Airway epithelial cell (primary cell): ENCODE measurements around the gene UBE2L6. TPM values are rescaled to one million over a fixed set of nuclear protein-coding genes. Genes with fewer than 3 reads are reported as not detected.

Experiments
- total RNA-seq: library from RNA; depleted of rRNA; stranded (reverse); fragments of >200 nt; gene quantifications from 2 replicates; pipeline ENCODE4 v1.2.3, GENCODE V29; 2015

The UBE2L6 gene
- 4.6 and 4.9 TPM in 2 replicates for total RNA-seq

DNA sequence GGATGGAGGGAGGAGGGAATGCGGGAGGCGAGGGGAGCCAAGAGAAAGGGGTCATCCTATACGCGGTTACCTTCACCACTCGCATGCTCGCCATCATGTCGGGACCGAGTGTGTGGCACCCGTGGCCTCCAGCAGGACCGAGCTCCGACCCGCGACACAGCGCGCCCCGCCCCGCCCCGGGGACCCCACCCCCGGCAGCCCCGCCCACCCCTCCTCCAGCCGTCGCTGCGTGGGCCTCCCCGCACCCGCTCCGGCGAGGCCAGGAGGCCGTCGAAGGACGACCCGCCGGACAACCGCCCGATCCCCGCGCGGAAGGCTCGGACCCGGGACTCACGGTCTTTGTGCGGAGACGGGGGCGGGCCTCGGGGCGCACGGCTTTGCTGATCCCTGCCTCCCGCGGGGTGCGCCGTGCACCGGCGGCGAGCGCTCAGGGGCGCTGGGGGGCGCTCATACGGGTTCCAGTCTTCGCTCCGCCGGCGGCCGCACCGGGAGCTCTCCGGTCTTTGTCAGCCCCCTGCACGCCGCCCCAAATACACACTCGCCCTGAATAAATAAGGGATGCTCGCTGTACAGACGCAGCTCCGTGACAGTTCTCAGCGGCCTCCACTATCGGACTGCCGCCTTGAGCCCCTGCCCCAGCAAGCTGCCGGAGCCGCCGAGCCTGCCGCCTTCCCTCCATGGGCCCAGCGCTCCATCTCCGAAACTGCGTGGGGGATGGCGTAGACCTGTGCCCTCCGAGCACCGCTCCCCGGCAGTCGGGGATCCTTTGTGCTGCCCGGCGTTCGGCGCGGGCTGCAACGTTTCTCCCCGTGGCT is at the start of gene UBE2L6:
TSS of gene UBE2L6 (minus strand) at position 158 of the 815 bp plus-strand sequence. CDS start at position 97, 61 bp downstream.

DNA sequence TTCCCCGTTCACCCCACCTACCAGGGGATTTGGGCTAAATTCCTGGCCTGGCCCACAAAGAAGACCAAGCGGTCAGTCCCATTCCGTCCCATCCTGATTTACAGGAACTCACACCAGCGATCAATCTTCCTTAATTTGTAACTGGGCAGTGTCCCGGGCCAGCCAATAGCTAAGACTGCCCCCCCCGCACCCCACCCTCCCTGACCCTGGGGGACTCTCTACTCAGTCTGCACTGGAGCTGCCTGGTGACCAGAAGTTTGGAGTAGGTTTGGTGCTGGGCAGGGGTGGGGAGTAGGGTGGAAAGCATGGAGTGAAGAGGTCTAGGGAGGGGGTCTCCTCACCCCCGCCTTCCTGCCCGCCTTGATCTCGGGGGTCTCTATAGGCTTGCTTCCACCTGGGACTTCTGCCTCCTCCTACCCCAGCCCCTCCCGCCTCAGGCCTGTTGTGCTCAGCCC is 30.0 kb upstream of the UBE2L6 start, which contains the start of gene SERPING1:
TSS of gene SERPING1 (plus strand) at position 225 of the 455 bp plus-strand sequence. CDS start 586 bp downstream, outside the sequence.

DNA sequence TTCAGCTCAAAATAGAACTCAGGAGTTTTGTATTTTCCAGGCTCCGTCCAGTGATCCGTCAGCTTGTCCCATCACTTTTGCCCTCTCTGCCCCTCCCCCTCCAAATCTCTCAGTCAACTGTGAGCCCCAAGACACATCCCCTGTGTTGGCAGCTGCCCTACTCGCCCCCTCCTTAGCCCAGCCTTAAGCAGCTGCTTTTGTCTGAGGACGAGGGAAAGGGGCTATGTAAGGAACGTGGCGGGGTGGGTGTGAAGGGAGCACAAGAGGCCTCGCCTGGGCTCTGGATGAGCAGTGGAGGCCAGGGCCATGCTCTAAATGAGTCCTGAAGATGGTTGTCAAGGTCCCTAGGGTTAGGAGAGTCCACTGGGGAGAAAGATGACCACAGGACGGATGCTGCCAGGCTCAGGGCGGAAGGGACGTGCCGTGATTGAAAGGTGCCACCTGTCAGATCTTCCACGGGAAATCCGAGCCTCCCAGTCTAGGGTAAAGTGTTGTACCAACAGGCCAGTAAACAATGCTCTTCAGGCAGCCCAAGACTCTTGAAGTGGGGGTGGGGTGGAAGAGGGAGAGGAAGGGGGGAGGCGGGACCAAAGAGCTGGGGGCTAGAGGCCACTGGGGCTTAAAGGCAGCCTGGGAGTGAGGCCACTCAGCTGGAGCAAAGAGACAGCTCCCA is 30.4 kb downstream of the UBE2L6 start, which contains the start of gene SMTNL1:
TSS of gene SMTNL1 (plus strand) at position 649 of the 673 bp plus-strand sequence. CDS start 5,048 bp downstream, outside the sequence.

DNA sequence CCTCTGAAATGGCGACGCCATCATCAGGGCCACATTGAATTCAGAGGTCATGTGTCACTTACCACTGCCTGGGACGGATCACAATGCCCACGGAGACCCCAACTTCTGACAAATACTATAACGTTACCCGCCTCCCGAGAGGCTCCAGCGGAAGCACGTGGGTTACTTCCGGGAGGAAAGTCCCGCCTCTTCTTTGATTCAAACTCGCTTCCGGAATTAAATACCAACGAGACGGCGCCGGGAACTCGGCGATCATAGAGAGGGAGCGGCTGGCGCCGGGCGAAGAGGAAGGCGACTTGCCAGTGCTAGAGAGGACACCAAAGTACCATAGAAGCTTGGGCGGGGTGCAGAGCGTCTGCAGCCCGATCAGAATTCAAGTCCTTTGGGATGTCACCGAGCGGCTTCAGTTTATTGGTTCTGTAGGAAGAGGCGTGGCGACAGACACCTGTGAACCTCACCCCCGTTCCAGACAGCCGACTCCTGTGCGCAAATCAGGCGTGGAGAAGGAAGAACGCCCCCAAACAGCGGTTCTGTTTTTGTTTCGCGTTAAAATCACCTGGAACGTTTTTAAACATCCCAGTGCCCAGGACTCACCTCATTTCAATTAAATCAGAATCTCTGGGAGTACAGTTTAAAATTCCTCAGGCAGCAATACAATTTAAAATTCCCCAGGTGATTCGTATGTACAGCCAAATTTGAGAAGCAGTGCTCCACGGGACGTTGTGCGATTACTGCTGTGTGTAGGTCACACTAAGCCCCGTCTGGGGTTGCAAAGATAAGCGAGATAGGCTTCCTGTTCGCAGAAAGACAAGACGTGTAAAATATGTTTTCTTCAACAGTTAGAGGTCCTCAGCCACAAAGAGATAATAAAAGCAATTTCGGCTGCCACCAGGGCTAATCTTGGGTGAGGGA is 36.6 kb downstream of the UBE2L6 start, which contains the start of gene TIMM10:
TSS of gene TIMM10 (minus strand) at position 159 of the 912 bp plus-strand sequence. CDS start 565 bp downstream, outside the sequence.

DNA sequence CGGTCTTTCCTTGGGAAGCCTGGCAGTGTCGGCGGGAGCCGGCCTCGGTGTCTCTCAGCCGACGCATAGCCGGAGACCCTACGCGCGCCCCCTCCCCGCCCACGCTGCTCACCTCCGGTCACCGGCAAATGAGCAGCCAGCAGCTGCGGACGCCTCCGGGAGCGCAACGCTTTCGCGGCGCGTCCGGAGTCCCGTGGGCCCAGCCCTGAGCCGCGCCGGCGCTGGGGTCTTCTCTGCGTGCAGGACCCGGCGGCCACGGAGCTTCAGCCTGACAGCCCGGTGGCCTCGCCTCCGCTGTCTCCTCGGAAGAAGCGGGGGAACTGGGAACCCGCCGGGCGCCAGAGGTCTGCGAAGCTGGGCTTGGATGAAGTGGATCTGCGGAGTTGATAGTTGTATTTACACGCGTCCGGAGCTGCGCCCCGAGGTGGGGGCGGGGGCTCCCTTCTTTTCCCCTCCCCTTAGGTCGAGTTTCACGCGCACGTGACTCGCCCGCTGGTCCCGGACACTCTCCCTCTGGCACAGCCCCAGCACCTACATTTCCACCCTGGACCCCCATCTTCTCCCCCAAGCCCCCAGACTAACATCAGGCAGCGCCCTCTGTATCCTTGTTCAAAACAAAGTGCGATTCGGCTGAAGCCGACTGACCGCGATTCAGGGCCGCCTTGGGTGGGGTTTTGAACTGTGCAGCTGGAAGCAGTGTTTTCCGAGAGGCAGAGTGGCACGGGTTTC is 52.0 kb downstream of the UBE2L6 start, which contains the start of gene SLC43A1:
TSS of gene SLC43A1 (minus strand) at position 371 of the 729 bp plus-strand sequence. CDS start 1,591 bp downstream, outside the sequence.

Other genes starting within 250 kb of the UBE2L6 start
- gene TNKS1BP1, start 242.7 kb downstream of the UBE2L6 start, total RNA-seq = 213 and 231 TPM in 2 replicates
- gene SSRP1, start 231.8 kb downstream of the UBE2L6 start, total RNA-seq = 123 and 148 TPM in 2 replicates
- not detected in 2 replicates for gene P2RX3, start 229.3 kb downstream of the UBE2L6 start, total RNA-seq
- gene PRG3, start 186.5 kb downstream of the UBE2L6 start, total RNA-seq = not detected in 2 replicates
- not detected in 2 replicates for gene PRG2, start 177.0 kb downstream of the UBE2L6 start, total RNA-seq
- 36.7 and 39.1 TPM in 2 replicates for gene SLC43A3, start 140.6 kb downstream of the UBE2L6 start, total RNA-seq
- 0.14 TPM in 1 of 2 replicates, not detected in the other for gene RTN4RL2, start 107.1 kb downstream of the UBE2L6 start, total RNA-seq
- gene SLC43A1, start 52.0 kb downstream of the UBE2L6 start, total RNA-seq = 0.79 and 2.1 TPM in 2 replicates
- 66.0 and 89.9 TPM in 2 replicates for gene TIMM10, start 36.9 kb downstream of the UBE2L6 start, total RNA-seq
- not detected in 2 replicates for gene SMTNL1, start 30.1 kb downstream of the UBE2L6 start, total RNA-seq
- 0.42 and 1.1 TPM in 2 replicates for gene SERPING1, start 30.0 kb upstream of the UBE2L6 start, total RNA-seq
- gene YPEL4, start 82.2 kb upstream of the UBE2L6 start, total RNA-seq = not detected in 2 replicates
- 14.5 and 16.4 TPM in 2 replicates for gene CLP1, start 90.1 kb upstream of the UBE2L6 start, total RNA-seq
- 35.3 and 50.7 TPM in 2 replicates for gene ZDHHC5, start 100.4 kb upstream of the UBE2L6 start, total RNA-seq
- 7.3 and 18.8 TPM in 2 replicates for gene MED19, start 144.5 kb upstream of the UBE2L6 start, total RNA-seq
- 47.6 and 65.7 TPM in 2 replicates for gene TMX2, start 144.9 kb upstream of the UBE2L6 start, total RNA-seq
- 174 and 240 TPM in 2 replicates for gene SELENOH, start 173.8 kb upstream of the UBE2L6 start, total RNA-seq
- gene BTBD18, start 184.1 kb upstream of the UBE2L6 start, total RNA-seq = not detected in 2 replicates
- gene CTNND1, start 194.1 kb upstream of the UBE2L6 start, total RNA-seq = 151 and 171 TPM in 2 replicates